Activated naive CD4-positive, alpha-beta T cell treated with anti-CD3 and anti-CD28 coated beads, Interleukin-2, amount 50 U/mL, for 24 hours (primary cell): Measurements from ENCODE around the gene BMPER.

Experiments used
- H3K27ac Mint-ChIP-seq: one replicate; pipeline ENCODE4 v1.8.0; 2021; ENCODE audit warnings: mild to moderate bottlenecking, mixed read lengths
- H3K27me3 Mint-ChIP-seq: one replicate; pipeline ENCODE4 v1.8.0; 2021; ENCODE audit warnings: mixed read lengths
- H3K36me3 Mint-ChIP-seq: one replicate; pipeline ENCODE4 v1.8.0; 2021; ENCODE audit warnings: mixed read lengths
- H3K4me1 Mint-ChIP-seq: one replicate; pipeline ENCODE4 v1.8.0; 2021; ENCODE audit warnings: mixed read lengths
- H3K4me3 Mint-ChIP-seq: one replicate; pipeline ENCODE4 v1.8.0; 2021; ENCODE audit warnings: mild to moderate bottlenecking, mixed read lengths
- H3K9me3 Mint-ChIP-seq: one replicate; pipeline ENCODE4 v1.8.0; 2021; ENCODE audit warnings: mixed read lengths

BMPER gene

GRCh38 chr7:34117573-34117972, 212.2 kb downstream of the BMPER start:
- Mint-ChIP-seq H3K27ac (no peak overlapping the region), H3K36me3 (no peaks in the 10 kb centered on the region), H3K4me1 (no peaks in the 10 kb centered on the region), H3K27me3 (no peaks in the 10 kb centered on the region), H3K9me3 (peaks cover 9% of the 10 kb centered on the region), H3K4me3 (no peak overlapping the region)

GRCh38 chr7:34121366-34121765, 216.0 kb downstream of the BMPER start:
- no peaks in the 10 kb centered on the region for H3K27me3 Mint-ChIP-seq
- H3K27ac Mint-ChIP-seq = no peak overlapping the region
- H3K36me3 Mint-ChIP-seq = no peaks in the 10 kb centered on the region
- no peaks in the 10 kb centered on the region for H3K4me1 Mint-ChIP-seq
- peaks cover 14% of the 10 kb centered on the region for H3K9me3 Mint-ChIP-seq
- no peak overlapping the region for H3K4me3 Mint-ChIP-seq

- H3K9me3 Mint-ChIP-seq = peaks cover 27% of the 10 kb centered on the region
- H3K36me3 Mint-ChIP-seq = no peaks in the 10 kb centered on the region
- no peak overlapping the region for H3K4me3 Mint-ChIP-seq
- no peaks in the 10 kb centered on the region for H3K4me1 Mint-ChIP-seq
- no peaks in the 10 kb centered on the region for H3K27me3 Mint-ChIP-seq
- no peak overlapping the region for H3K27ac Mint-ChIP-seq
Observed at GRCh38 chr7:34123316-34123715, 218.0 kb downstream of the BMPER start.

- no peak overlapping the region for H3K4me3 Mint-ChIP-seq
- H3K36me3 Mint-ChIP-seq = no peaks in the 10 kb centered on the region
- no peak overlapping the region for H3K27ac Mint-ChIP-seq
- no peaks in the 10 kb centered on the region for H3K27me3 Mint-ChIP-seq
- no peaks in the 10 kb centered on the region for H3K4me1 Mint-ChIP-seq
- H3K9me3 Mint-ChIP-seq = peaks cover 27% of the 10 kb centered on the region
Observed at GRCh38 chr7:34124765-34125164, 219.4 kb downstream of the BMPER start.

GRCh38 chr7:34128762-34129161, 223.4 kb downstream of the BMPER start:
- no peaks in the 10 kb centered on the region for H3K36me3 Mint-ChIP-seq
- H3K27ac Mint-ChIP-seq = no peak overlapping the region
- no peaks in the 10 kb centered on the region for H3K27me3 Mint-ChIP-seq
- no peak overlapping the region for H3K4me3 Mint-ChIP-seq
- H3K4me1 Mint-ChIP-seq = no peaks in the 10 kb centered on the region
- peaks cover 27% of the 10 kb centered on the region for H3K9me3 Mint-ChIP-seq

GRCh38 chr7:34130558-34131295, 225.4 kb downstream of the BMPER start:
- Mint-ChIP-seq H3K4me1 (no peaks in the 10 kb centered on the region), H3K9me3 (peaks cover 20% of the 10 kb centered on the region), H3K27me3 (no peaks in the 10 kb centered on the region), H3K36me3 (no peaks in the 10 kb centered on the region), H3K4me3 (no peak overlapping the region), H3K27ac (no peak overlapping the region)

GRCh38 chr7:34131371-34131770, 226.0 kb downstream of the BMPER start:
- H3K9me3 Mint-ChIP-seq = peaks cover 14% of the 10 kb centered on the region
- no peak overlapping the region for H3K27ac Mint-ChIP-seq
- no peak overlapping the region for H3K4me3 Mint-ChIP-seq
- no peaks in the 10 kb centered on the region for H3K36me3 Mint-ChIP-seq
- H3K27me3 Mint-ChIP-seq = no peaks in the 10 kb centered on the region
- H3K4me1 Mint-ChIP-seq = no peaks in the 10 kb centered on the region

GRCh38 chr7:34133356-34133982, 228.1 kb downstream of the BMPER start:
- no peaks in the 10 kb centered on the region for H3K4me1 Mint-ChIP-seq
- H3K27ac Mint-ChIP-seq = no peak overlapping the region
- H3K4me3 Mint-ChIP-seq = no peak overlapping the region
- no peaks in the 10 kb centered on the region for H3K36me3 Mint-ChIP-seq
- H3K9me3 Mint-ChIP-seq = no peaks in the 10 kb centered on the region
- peaks cover 1% of the 10 kb centered on the region for H3K27me3 Mint-ChIP-seq

GRCh38 chr7:34133983-34134782, 228.8 kb downstream of the BMPER start:
- H3K27me3 Mint-ChIP-seq = peaks cover 1% of the 10 kb centered on the region

GRCh38 chr7:34135924-34136323, 230.6 kb downstream of the BMPER start:
- no peak overlapping the region for H3K4me3 Mint-ChIP-seq
- peaks cover 3% of the 10 kb centered on the region for H3K27me3 Mint-ChIP-seq
- no peaks in the 10 kb centered on the region for H3K36me3 Mint-ChIP-seq
- H3K9me3 Mint-ChIP-seq = peaks cover 7% of the 10 kb centered on the region
- H3K4me1 Mint-ChIP-seq = no peaks in the 10 kb centered on the region
- H3K27ac Mint-ChIP-seq = no peak overlapping the region

More at GRCh38 chr7:34133983-34134782, 228.8 kb downstream of the BMPER start:
- H3K36me3 Mint-ChIP-seq = no peaks in the 10 kb centered on the region
- H3K4me3 Mint-ChIP-seq = no peak overlapping the region
- H3K9me3 Mint-ChIP-seq = no peaks in the 10 kb centered on the region
- no peak overlapping the region for H3K27ac Mint-ChIP-seq
- H3K4me1 Mint-ChIP-seq = no peaks in the 10 kb centered on the region

- Mint-ChIP-seq H3K36me3 (no peaks in the 10 kb centered on the region), H3K9me3 (peaks cover 8% of the 10 kb centered on the region), H3K27me3 (peaks cover 3% of the 10 kb centered on the region), H3K27ac (no peak overlapping the region), H3K4me3 (no peak overlapping the region), H3K4me1 (no peaks in the 10 kb centered on the region)
Observed at GRCh38 chr7:34136698-34137097, 231.4 kb downstream of the BMPER start.

GRCh38 chr7:34137176-34137575, 231.8 kb downstream of the BMPER start:
- Mint-ChIP-seq H3K9me3 (peaks cover 8% of the 10 kb centered on the region), H3K27me3 (peaks cover 3% of the 10 kb centered on the region), H3K36me3 (no peaks in the 10 kb centered on the region), H3K4me1 (no peaks in the 10 kb centered on the region), H3K27ac (no peak overlapping the region), H3K4me3 (no peak overlapping the region)

- H3K4me1 Mint-ChIP-seq = no peaks in the 10 kb centered on the region
- no peak overlapping the region for H3K4me3 Mint-ChIP-seq
- H3K27ac Mint-ChIP-seq = no peak overlapping the region
- H3K27me3 Mint-ChIP-seq = peaks cover 3% of the 10 kb centered on the region
- no peaks in the 10 kb centered on the region for H3K36me3 Mint-ChIP-seq
- H3K9me3 Mint-ChIP-seq = peaks cover 8% of the 10 kb centered on the region
Observed at GRCh38 chr7:34138483-34138882, 233.1 kb downstream of the BMPER start.

GRCh38 chr7:34139086-34139485, 233.7 kb downstream of the BMPER start:
- Mint-ChIP-seq H3K4me1 (no peaks in the 10 kb centered on the region), H3K36me3 (no peaks in the 10 kb centered on the region), H3K27me3 (peaks cover 3% of the 10 kb centered on the region), H3K27ac (no peak overlapping the region), H3K4me3 (no peak overlapping the region), H3K9me3 (peaks cover 8% of the 10 kb centered on the region)

- no peak overlapping the region for H3K4me3 Mint-ChIP-seq
- no peaks in the 10 kb centered on the region for H3K36me3 Mint-ChIP-seq
- peaks cover 8% of the 10 kb centered on the region for H3K9me3 Mint-ChIP-seq
- H3K27me3 Mint-ChIP-seq = peaks cover 3% of the 10 kb centered on the region
- H3K4me1 Mint-ChIP-seq = no peaks in the 10 kb centered on the region
- H3K27ac Mint-ChIP-seq = no peak overlapping the region
Observed at GRCh38 chr7:34140066-34140465, 234.7 kb downstream of the BMPER start.

GRCh38 chr7:34143402-34143801, 238.1 kb downstream of the BMPER start:
- H3K9me3 Mint-ChIP-seq = peaks cover 8% of the 10 kb centered on the region
- H3K4me3 Mint-ChIP-seq = no peak overlapping the region
- H3K4me1 Mint-ChIP-seq = no peaks in the 10 kb centered on the region
- no peak overlapping the region for H3K27ac Mint-ChIP-seq
- H3K36me3 Mint-ChIP-seq = no peaks in the 10 kb centered on the region
- peaks cover 2% of the 10 kb centered on the region for H3K27me3 Mint-ChIP-seq
